ENCODE data around the gene MAGI1.

Gene MAGI1

GRCh38 chr3:65381496-65382010 is 657.2 kb downstream of the MAGI1 start:
- no peak for DNase-seq

DNA sequence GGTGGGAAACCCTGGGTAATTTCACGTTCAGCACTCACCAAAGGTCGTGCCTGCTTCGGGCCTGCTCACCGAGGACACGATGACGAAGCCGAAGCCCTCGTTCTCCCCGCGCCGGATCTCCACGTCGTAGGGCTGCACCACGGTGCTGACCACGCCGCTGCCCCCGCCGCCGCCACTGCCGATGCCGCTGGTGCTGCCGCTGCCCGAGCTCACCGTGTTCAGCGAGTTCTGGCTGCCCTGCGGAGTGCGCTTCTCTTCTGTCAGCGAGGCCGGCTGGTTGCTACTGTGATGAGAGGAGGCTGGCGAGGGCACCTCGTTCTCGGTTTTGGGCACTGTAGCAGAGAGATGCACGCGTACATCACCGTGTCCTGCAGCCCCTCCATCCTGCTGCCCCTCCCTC is 659.5 kb downstream of the MAGI1 start:
- DNase-seq: no peak

- DNase-seq: no peak
Observed at GRCh38 chr3:65377637-65378036, 661.1 kb downstream of the MAGI1 start.

DNA sequence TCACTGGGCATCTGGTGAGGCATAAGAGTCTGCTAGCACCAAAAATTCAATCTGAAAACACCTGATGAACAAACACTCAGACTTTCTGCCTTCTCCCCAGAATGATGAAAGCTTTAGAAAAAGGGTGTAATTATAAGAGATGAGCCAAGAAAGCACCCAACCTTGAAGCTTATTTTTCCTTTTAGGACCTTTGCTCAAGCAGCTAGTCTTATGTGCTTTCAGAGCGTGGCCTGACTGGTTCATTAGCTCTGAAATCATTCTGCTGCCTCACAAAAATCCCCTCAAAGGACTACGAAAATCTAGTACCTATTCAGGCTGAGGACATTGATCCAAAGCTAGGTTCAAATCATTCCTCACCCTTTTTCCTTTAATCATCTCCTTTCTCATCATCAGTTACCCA is 662.3 kb downstream of the MAGI1 start:
- DNase-seq: no peak

GRCh38 chr3:65371053-65371452 is 667.7 kb downstream of the MAGI1 start:
- DNase-seq: no peak

DNA sequence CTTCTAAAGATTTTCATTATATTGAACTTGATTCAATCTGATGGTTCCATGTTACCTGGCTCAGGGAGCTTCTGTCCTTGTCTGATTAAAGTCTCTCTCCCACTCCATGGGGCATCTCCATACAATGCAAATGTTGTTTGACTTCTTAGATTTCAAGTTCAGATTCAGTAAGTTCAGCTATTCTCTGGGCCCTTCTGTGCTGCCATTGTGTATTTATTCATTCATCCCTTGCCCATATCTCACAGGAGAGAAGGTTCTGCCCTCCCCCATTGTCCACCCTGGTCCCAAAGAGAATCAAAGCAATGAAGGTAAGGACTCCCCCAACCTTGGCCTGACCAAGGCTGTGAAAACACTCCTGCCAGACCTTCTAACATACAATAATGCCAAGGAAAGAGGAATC is 669.9 kb downstream of the MAGI1 start:
- no peak for DNase-seq

DNA sequence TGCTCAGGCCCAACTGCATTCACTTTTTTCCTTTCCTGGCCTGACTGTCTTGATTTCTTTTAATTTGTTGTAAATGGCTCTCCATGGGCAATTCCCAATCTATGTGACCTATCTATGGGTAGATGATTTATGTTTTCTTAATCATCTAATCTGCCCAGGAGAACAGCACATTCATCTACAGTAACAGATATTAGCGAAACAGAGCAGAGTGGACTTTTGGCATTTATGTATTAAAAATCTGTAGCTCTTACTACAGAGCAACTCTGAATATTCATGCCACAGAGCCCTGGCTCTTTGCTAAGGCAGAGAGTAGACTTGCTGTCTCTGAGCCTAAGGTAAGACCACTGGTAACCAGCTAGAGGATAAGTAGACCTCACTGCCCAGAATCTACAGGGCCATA is 676.0 kb downstream of the MAGI1 start:
- no peak for DNase-seq

- no peak for DNase-seq
Observed at GRCh38 chr3:65361448-65361847, 677.3 kb downstream of the MAGI1 start.

- DNase-seq: no peak
Observed at GRCh38 chr3:65356331-65357248, 682.1 kb downstream of the MAGI1 start.

DNA sequence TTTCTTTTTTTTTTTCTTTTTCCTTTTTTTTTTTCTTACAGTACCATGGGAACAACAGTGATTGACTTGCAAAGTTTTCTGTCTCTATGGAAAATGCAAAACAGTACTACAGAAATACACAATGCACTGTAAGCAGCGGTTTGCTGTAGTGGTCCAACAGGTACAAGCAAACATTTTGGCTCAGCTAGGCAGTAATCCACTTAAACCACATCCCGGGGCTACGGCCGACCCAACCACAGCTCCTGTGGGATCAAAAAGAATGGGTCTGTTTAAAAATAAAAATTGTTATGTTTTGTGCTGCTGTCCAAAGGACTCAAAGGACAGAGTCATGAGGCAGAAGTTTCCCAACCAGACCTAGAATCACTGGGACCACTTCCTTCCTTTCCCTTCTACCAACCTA is 683.8 kb downstream of the MAGI1 start:
- DNase-seq: no peak

- DNase-seq: no peak
Observed at GRCh38 chr3:65352951-65353350, 685.8 kb downstream of the MAGI1 start.

- DNase-seq: no peak
Observed at GRCh38 chr3:65351753-65352152, 687.0 kb downstream of the MAGI1 start.

GRCh38 chr3:65350801-65351476 is 687.8 kb downstream of the MAGI1 start:
- no peak for DNase-seq

- DNase-seq: no peak
Observed at GRCh38 chr3:65348398-65348995, 690.2 kb downstream of the MAGI1 start.

DNA sequence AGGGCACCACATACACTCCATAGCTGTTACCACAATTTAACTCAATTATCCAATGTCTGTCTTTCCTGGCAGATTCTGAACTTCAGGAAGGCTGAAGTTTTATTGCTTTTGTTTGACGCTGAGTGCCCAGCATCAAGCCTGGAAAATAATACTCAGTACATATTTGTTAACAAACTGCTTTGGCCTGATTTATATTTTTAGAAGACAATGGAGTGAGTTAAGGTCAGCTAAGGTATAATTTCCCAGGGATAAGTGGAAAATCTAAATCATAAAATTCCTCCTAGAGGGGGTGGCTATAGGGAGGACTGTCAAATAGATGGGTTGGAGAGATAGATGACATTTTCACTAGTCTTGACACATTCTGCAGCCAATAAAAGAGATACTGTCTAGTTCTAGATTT is 691.6 kb downstream of the MAGI1 start:
- DNase-seq: no peak

DNA sequence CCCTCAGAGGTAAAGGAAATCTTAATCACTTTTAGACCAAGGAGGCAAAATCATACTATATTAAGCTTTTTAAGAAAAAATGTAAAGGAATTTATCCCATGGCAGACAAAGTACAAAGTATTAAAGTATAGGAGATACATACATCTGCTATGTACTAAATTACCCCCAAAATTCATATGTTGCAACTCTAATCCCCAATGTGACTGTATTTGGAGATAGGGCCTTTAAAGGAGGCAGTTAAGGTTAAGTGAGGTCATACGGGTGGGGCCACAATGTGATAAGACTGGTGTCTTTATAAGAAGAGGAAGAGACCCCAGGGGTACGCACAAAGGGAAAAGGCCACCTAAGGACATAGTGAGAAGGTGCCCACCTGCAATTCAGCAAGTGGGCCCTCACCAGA is 693.9 kb downstream of the MAGI1 start:
- no peak for DNase-seq

GRCh38 chr3:65344444-65344843 is 694.3 kb downstream of the MAGI1 start:
- DNase-seq: no peak

DNA sequence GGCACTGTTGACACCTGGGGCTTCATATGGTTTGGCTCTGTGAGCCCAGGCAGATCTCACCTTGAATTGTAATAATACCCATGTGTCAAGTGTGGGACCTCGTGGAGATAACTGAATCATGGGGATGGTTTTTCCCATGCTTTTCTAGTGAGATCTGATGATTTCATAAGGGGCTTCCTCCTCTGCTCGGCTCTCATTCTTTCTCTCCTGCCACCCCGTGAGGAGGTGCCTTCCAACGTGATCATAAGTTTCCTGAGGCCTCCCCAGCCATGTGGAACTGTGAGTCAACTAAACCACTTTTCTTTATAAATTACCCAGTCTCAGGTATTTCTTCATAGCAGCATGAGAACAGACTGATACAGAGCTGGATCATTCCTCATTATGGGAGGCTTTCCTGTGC is 695.0 kb downstream of the MAGI1 start:
- no peak for DNase-seq

- DNase-seq: no peak
Observed at GRCh38 chr3:65343026-65343425, 695.7 kb downstream of the MAGI1 start.

DNA sequence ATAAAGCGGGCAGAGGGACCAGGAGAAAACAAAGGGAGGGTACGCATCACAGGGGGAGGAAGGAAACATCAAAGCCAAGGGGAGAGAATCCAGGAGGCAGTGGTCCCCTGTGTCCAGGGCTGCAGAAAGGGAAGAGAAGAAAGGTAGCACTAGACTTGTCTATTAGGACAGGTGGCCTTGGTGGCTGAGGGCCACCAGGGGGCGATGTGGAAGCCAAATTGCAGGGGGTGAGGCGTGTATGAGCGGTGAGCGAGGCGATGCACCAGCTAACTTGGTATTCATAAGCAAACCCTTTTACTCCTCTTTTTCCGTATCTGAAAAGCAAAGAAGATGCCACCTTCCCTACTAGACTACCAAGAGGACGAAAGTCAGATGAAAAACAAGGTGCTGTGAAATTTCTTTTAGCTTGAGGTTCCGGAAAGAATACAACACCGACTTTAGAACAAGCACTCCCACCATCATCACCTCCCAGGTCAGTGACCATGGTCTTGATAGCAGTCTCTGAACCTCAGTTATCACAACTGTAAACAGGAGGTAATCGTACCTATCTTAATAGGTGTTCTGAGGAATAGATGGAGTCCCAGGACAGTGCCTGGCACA is 696.5 kb downstream of the MAGI1 start:
- no peak for DNase-seq

DNA sequence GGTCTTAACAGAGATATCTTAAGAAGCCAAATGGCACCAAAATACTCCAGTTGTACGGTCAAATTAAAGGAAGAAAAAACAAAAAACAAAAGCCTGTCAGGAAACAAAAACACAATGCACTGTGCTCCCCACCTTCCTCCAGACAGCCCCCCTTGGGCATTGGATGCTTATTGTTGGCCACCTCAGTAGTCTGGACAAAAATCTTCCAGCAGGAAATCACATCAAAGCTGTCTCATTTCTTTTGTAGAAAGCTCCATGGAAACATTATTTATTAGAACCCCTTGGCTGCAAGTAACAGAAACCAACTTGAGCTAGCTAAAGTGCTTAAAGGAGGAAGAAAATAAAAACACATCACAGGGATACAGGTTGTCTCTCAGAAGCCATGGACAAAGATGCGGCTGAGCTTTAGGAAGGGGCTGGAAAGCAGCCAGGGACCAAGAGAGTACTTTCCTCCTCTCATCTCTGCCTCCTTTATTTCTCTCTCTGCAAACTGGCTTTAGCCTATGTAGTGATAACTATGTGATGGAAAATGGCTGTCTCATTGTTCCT is 699.5 kb downstream of the MAGI1 start:
- DNase-seq: no peak

- DNase-seq: no peak
Observed at GRCh38 chr3:65338571-65338970, 700.1 kb downstream of the MAGI1 start.

DNA sequence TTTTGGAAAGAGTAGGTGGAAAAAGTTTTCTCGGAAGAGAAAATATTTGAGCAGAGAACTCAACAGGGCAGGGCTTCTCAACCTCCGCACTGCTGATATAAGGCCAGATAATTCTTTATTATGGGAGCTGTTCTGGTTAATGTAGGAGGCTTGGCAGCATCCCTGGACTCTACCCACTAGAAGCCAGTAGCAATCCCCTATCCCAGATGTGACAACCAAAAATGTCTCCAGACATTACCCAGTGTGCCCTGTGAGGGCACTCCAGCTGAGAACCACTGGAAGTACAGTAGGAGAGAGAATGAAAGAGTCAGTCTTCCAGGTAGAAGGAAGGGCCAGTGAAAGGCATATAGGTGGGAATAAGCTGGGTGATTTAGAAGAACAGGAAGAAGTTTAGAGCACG is 703.1 kb downstream of the MAGI1 start:
- no peak for DNase-seq

All from effector CD4-positive, alpha-beta T cell (primary cell).